ENCODE measurements around the gene SASH1.

SASH1 gene

GRCh38 chr6:148516217-148516616 is 173.6 kb downstream of the SASH1 start:
- no peak overlapping the region for H2AFZ ChIP-seq (ENCODE audit: low read depth, low read length)
- H3K4me3 ChIP-seq (ENCODE audit: low read length): no peak overlapping the region
- no peaks in the 10 kb centered on the region for H3K27me3 ChIP-seq (ENCODE audit: insufficient read depth, low read length)
- peaks cover 13% of the 10 kb centered on the region for H3K9me3 ChIP-seq (ENCODE audit: low read length)
- peaks cover 17% of the 10 kb centered on the region for H3K36me3 ChIP-seq (ENCODE audit: insufficient read depth, low read length)
- peaks cover 4% of the 10 kb centered on the region for H3K4me1 ChIP-seq (ENCODE audit: insufficient read depth, low read length)

DNA sequence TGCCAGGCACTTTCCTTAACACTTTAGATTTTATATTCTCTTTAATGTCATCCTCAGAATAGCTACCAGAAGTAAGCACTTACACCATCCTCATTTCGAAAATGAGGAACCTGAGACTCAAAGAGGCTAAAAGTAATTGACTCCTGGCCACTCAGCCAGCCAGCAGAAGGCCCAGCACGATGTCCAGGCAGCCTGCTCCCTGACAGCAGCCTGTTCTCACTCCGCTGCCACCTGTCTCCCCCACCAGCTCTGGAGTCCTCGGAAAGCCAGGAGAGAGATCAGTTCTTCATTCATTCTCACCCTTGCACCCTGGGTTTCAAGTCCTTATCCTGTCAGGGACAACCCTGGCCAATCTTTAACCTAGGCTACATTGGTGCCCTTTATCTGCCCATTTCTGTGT is 174.0 kb downstream of the SASH1 start:
- Histone ChIP-seq H2AFZ (ENCODE audit: low read depth, low read length) (no peak overlapping the region), H3K4me3 (ENCODE audit: low read length) (no peak overlapping the region), H3K9me3 (ENCODE audit: low read length) (peaks cover 13% of the 10 kb centered on the region), H3K27me3 (ENCODE audit: insufficient read depth, low read length) (no peaks in the 10 kb centered on the region), H3K36me3 (ENCODE audit: insufficient read depth, low read length) (peaks cover 17% of the 10 kb centered on the region), H3K4me1 (ENCODE audit: insufficient read depth, low read length) (peaks cover 8% of the 10 kb centered on the region)

- no peak overlapping the region for H2AFZ ChIP-seq (ENCODE audit: low read depth, low read length)
- peaks cover 10% of the 10 kb centered on the region for H3K4me1 ChIP-seq (ENCODE audit: insufficient read depth, low read length)
- peaks cover 13% of the 10 kb centered on the region for H3K9me3 ChIP-seq (ENCODE audit: low read length)
- no peaks in the 10 kb centered on the region for H3K27me3 ChIP-seq (ENCODE audit: insufficient read depth, low read length)
- peaks cover 17% of the 10 kb centered on the region for H3K36me3 ChIP-seq (ENCODE audit: insufficient read depth, low read length)
- no peak overlapping the region for H3K4me3 ChIP-seq (ENCODE audit: low read length)
Observed at GRCh38 chr6:148517470-148517869, 174.8 kb downstream of the SASH1 start.

- Histone ChIP-seq H3K4me3 (ENCODE audit: low read length) (no peak overlapping the region), H3K4me1 (ENCODE audit: insufficient read depth, low read length) (peaks cover 10% of the 10 kb centered on the region), H3K9me3 (ENCODE audit: low read length) (peaks cover 13% of the 10 kb centered on the region), H3K36me3 (ENCODE audit: insufficient read depth, low read length) (peaks cover 17% of the 10 kb centered on the region), H3K27me3 (ENCODE audit: insufficient read depth, low read length) (no peaks in the 10 kb centered on the region), H2AFZ (ENCODE audit: low read depth, low read length) (no peak overlapping the region)
Observed at GRCh38 chr6:148518511-148519156, 176.0 kb downstream of the SASH1 start.

- H3K36me3 ChIP-seq (ENCODE audit: insufficient read depth, low read length): peaks cover 17% of the 10 kb centered on the region
- H3K9me3 ChIP-seq (ENCODE audit: low read length): peaks cover 13% of the 10 kb centered on the region
- H3K4me1 ChIP-seq (ENCODE audit: insufficient read depth, low read length): peaks cover 10% of the 10 kb centered on the region
- no peaks in the 10 kb centered on the region for H3K27me3 ChIP-seq (ENCODE audit: insufficient read depth, low read length)
- no peak overlapping the region for H3K4me3 ChIP-seq (ENCODE audit: low read length)
- no peak overlapping the region for H2AFZ ChIP-seq (ENCODE audit: low read depth, low read length)
Observed at GRCh38 chr6:148520109-148520841, 177.6 kb downstream of the SASH1 start.

- H3K4me3 ChIP-seq (ENCODE audit: low read length): no peak overlapping the region
Observed at GRCh38 chr6:148521158-148521557, 178.5 kb downstream of the SASH1 start.

DNA sequence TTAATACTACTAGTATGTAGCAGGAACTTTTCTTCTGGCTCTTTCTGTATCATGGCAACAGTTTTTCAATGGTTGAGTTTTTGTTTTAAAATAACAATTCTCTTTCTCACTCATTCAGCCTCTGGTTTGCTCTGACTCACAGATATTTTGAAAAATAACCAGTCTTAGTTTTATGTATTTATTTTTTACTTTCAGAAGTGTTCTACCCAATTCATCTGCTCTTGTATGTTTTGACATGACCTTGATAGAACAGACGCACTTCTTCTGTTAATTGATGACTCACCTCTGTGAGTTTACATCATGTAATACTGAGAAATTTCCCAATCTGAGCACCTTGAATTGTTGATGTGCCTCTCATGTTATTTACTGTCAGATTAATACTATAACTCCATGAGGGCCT is 178.9 kb downstream of the SASH1 start:
- peaks cover 10% of the 10 kb centered on the region for H3K4me1 ChIP-seq (ENCODE audit: insufficient read depth, low read length)
- no peaks in the 10 kb centered on the region for H3K27me3 ChIP-seq (ENCODE audit: insufficient read depth, low read length)
- peaks cover 17% of the 10 kb centered on the region for H3K36me3 ChIP-seq (ENCODE audit: insufficient read depth, low read length)

More at GRCh38 chr6:148521158-148521557, 178.5 kb downstream of the SASH1 start:
- peaks cover 17% of the 10 kb centered on the region for H3K36me3 ChIP-seq (ENCODE audit: insufficient read depth, low read length)
- H3K9me3 ChIP-seq (ENCODE audit: low read length): peaks cover 13% of the 10 kb centered on the region
- no peaks in the 10 kb centered on the region for H3K27me3 ChIP-seq (ENCODE audit: insufficient read depth, low read length)
- H2AFZ ChIP-seq (ENCODE audit: low read depth, low read length): no peak overlapping the region
- peaks cover 10% of the 10 kb centered on the region for H3K4me1 ChIP-seq (ENCODE audit: insufficient read depth, low read length)

GRCh38 chr6:148523048-148523447 is 180.4 kb downstream of the SASH1 start:
- Histone ChIP-seq H3K4me3 (ENCODE audit: low read length) (no peak overlapping the region), H3K36me3 (ENCODE audit: insufficient read depth, low read length) (peaks cover 20% of the 10 kb centered on the region), H3K9me3 (ENCODE audit: low read length) (peaks cover 9% of the 10 kb centered on the region), H3K4me1 (ENCODE audit: insufficient read depth, low read length) (peaks cover 10% of the 10 kb centered on the region), H3K27me3 (ENCODE audit: insufficient read depth, low read length) (no peaks in the 10 kb centered on the region), H2AFZ (ENCODE audit: low read depth, low read length) (no peak overlapping the region)

More for the DNA sequence above, 178.9 kb downstream of the SASH1 start:
- H2AFZ ChIP-seq (ENCODE audit: low read depth, low read length): no peak overlapping the region
- H3K4me3 ChIP-seq (ENCODE audit: low read length): no peak overlapping the region
- peaks cover 13% of the 10 kb centered on the region for H3K9me3 ChIP-seq (ENCODE audit: low read length)

DNA sequence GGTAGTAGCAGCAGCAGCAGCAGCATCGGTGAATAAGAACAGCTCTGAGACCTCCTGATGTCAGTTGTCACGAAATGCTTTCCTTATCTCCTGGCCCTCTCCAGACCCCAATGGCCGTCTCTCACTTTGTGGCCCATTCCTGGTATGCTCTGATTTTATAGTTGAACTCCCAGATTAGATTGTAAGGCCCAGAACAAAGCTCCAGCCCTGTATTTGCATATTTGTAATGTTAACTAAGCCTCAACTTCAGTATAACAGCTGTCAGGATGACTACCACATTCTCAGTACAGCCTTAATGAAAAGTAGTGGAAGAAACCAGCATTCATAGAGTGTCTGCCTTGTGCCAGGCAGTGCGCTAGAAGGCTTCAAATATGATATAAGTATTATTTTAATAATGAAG is 180.9 kb downstream of the SASH1 start:
- peaks cover 14% of the 10 kb centered on the region for H3K9me3 ChIP-seq (ENCODE audit: low read length)
- peaks cover 26% of the 10 kb centered on the region for H3K36me3 ChIP-seq (ENCODE audit: insufficient read depth, low read length)
- no peak overlapping the region for H2AFZ ChIP-seq (ENCODE audit: low read depth, low read length)
- H3K4me1 ChIP-seq (ENCODE audit: insufficient read depth, low read length): peaks cover 10% of the 10 kb centered on the region
- no peaks in the 10 kb centered on the region for H3K27me3 ChIP-seq (ENCODE audit: insufficient read depth, low read length)
- no peak overlapping the region for H3K4me3 ChIP-seq (ENCODE audit: low read length)

- Histone ChIP-seq H3K27me3 (ENCODE audit: insufficient read depth, low read length) (no peaks in the 10 kb centered on the region), H3K4me3 (ENCODE audit: low read length) (no peak overlapping the region), H3K36me3 (ENCODE audit: insufficient read depth, low read length) (peaks cover 28% of the 10 kb centered on the region), H3K9me3 (ENCODE audit: low read length) (peaks cover 15% of the 10 kb centered on the region), H2AFZ (ENCODE audit: low read depth, low read length) (no peak overlapping the region), H3K4me1 (ENCODE audit: insufficient read depth, low read length) (peaks cover 10% of the 10 kb centered on the region)
Observed at GRCh38 chr6:148524471-148524882, 181.8 kb downstream of the SASH1 start.

- Histone ChIP-seq H3K9me3 (ENCODE audit: low read length) (peaks cover 11% of the 10 kb centered on the region), H3K4me1 (ENCODE audit: insufficient read depth, low read length) (peaks cover 10% of the 10 kb centered on the region), H2AFZ (ENCODE audit: low read depth, low read length) (no peak overlapping the region), H3K4me3 (ENCODE audit: low read length) (no peak overlapping the region), H3K36me3 (ENCODE audit: insufficient read depth, low read length) (peaks cover 23% of the 10 kb centered on the region), H3K27me3 (ENCODE audit: insufficient read depth, low read length) (no peaks in the 10 kb centered on the region)
Observed at GRCh38 chr6:148524976-148525375, 182.3 kb downstream of the SASH1 start.

- no peak overlapping the region for H2AFZ ChIP-seq (ENCODE audit: low read depth, low read length)
- no peak overlapping the region for H3K4me3 ChIP-seq (ENCODE audit: low read length)
- peaks cover 9% of the 10 kb centered on the region for H3K9me3 ChIP-seq (ENCODE audit: low read length)
- H3K4me1 ChIP-seq (ENCODE audit: insufficient read depth, low read length): peaks cover 14% of the 10 kb centered on the region
- no peaks in the 10 kb centered on the region for H3K27me3 ChIP-seq (ENCODE audit: insufficient read depth, low read length)
- peaks cover 19% of the 10 kb centered on the region for H3K36me3 ChIP-seq (ENCODE audit: insufficient read depth, low read length)
Observed at GRCh38 chr6:148525453-148525852, 182.8 kb downstream of the SASH1 start.

DNA sequence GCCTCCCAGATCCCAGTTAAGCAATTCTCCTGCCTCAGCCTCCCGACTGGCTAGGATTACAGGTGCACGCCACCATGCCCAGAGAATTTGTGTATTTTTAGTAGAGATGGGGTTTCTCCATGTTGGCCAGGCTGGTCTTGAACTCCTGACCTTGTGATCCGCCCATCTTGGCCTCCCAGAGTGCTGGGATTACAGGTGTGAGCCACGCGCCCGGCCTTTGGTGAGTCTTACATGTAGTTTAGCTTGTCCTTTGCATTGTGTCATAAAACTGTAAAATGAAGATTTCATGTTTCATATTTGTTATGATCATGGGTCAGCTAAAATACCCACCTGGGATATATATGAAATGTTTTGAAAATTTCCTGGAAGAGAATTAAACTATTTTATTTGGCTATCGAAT is 183.5 kb downstream of the SASH1 start:
- Histone ChIP-seq H3K27me3 (ENCODE audit: insufficient read depth, low read length) (no peaks in the 10 kb centered on the region), H3K9me3 (ENCODE audit: low read length) (peaks cover 9% of the 10 kb centered on the region), H3K36me3 (ENCODE audit: insufficient read depth, low read length) (peaks cover 19% of the 10 kb centered on the region), H2AFZ (ENCODE audit: low read depth, low read length) (no peak overlapping the region), H3K4me3 (ENCODE audit: low read length) (no peak overlapping the region), H3K4me1 (ENCODE audit: insufficient read depth, low read length) (peaks cover 18% of the 10 kb centered on the region)
